Activated T-helper 9 cell treated with anti-CD3 and anti-CD28 coated beads, Interleukin-2, amount 50 U/mL, for 16 hours (primary cell): ENCODE results near the gene CCDC170.

ENCODE experiments used
- DNase-seq: peaks from one replicate; pipeline ENCODE4 v3.0.0-alpha.2; 2020; ENCODE audit warnings: low read depth

The CCDC170 gene

DNA sequence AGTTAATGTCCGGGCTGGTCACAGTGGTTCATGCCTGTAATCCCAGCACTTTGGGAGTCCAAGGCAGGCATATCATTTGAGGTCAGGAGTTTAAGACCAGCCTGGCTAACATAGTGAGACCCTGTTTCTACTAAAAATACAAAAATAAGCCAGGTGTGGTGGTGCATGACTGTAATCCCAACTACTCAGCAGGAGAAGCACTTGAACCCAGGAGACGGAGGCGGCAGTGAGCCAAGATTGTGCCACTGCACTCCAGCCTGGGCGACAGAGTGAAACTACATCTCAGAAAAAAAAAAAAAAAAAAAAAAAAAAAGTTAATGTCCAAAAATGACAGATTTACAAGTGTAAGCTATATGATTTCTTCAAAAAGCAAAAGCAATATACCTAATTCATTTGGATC is 124.9 kb downstream of the CCDC170 start:
- DNase-seq, result no peak

DNA sequence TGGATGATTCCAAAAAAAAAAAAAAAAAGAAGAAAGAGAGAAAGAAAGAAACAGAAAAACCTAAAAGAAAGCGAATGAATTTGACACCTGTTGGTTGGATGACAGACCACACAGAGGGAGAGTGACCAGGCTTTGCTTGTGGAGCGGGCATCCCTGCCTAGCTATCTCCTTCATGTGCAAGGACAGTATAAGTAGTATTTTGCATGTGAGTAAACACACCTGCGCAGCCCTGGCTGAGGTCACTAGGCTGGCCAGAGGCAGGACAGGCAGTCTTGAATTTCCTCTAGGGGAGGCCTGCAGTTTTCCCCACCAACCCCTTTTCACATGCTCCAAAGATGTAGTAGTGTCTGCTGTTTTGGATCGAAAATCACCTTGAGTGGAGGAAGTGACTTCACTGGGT is 126.4 kb downstream of the CCDC170 start:
- DNase-seq, result no peak

DNA sequence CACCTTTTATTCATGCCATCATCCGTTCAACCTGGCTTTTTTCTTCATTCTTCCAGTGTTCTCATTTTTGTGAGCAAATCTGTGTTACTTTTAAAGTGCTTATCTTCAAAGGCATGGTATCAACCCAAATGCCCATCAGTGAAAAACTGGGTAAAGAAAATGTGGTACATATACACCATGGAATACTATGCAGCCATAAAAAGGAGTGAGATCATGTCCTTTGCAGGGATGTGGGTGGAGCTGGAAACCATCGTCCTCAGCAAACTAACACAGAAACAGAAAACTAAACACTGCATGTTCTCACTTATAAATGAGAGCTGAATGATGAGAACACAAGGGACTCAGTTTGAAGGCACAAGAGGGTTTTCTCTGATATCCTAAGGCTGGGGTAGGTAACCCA is 130.3 kb downstream of the CCDC170 start:
- no peak for DNase-seq

DNA sequence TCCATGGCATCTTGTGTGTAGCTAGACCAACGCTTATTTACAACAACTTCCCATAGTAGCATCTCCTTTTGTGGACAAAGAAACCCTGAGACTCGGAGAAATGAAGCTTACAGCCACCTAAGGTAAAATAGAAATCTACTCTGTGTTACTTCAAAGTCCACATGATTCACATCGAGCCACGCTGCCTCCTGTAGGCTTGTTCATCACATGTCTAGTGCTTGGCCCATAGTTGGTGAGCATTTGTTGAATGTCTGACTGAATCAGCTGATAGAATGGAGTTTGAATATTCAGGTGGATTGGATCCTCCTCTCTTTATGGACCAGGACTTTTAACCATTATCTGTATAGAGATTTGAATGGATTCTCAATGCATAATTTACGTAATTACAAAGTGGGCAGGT is 130.7 kb downstream of the CCDC170 start:
- no peak for DNase-seq

DNA sequence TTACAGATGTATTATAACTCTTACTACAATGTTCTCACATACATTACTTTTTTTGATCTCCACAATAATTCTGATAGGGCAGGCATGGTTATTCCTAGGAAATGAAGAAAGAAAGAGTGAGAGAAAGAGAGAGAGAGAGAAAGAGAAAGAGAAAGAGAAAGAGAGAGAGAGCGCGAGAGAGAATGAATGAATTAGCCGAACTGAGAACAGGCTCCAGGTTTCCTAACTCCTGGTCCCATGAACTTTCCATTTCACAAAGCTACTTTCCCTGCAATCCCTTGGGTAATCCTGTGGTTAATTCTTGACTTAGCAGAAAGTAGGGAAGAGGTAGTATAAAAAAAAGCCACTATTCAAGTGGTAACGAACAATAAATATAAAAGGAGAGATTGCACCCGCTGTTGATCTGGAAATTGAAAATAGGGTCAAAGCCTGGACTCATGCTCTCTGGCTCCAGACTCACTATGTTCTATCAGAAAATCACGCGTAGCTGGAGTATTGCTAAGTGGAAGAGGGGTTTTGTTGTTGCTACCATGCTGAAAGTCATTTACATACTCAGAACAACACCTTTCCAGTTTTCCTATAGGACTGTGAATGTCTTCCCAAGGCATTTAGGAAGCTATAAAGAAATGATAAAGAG is 131.2 kb downstream of the CCDC170 start:
- no peak for DNase-seq

DNA sequence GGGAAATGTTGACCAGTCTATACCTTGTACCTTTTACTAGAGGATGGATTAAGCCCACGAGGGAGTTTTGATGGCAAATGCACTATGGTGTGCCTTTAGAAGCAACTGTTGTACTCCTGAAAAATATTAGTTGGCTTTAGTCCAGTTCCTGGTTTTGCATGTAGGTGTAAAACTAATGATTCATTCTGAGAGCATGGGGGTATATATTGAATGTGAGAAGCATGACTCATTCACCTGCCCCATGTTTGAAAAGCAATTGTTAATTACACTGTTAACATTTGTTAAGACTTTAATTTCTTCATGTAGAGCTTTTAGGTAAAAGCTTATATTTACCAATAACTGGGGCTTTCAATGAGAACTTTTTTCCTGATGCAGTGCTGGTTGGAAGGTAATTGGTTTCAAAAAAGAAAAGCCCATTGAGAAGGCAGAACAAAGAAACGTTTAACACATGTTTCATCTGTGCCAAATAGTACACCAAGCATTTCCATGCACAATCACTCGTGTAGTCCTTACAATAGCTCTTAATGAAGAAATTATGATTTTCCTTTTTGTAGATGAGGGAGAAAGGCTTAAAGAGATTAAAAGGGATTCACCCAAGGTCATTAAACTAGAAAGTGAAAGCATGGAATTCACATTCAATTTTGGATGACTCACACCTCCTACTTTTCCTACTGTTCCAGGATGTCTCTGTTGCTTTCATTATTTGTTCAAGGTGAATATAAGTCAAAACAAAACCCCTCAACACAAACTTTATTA is 134.1 kb downstream of the CCDC170 start:
- no peak for DNase-seq

DNA sequence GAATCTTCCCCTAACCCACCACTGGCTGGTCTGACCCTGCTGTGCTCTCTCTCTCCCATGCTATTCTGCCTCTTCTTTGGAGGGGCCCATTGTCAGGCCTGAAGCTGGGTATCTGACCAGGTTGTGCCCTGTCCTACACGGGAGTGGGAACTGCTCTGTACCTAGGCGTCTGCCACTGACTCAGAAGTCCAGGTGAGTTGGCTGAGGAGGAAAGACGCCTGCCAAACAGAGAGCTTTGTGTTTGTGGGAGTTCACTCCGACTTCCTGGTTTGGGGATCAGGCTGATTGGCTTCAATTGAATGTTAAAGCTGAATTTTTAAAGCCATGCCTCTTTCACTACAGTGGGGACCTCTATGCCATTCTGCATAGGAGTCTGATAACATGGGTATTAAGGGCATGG is 136.0 kb downstream of the CCDC170 start:
- no peak for DNase-seq

DNA sequence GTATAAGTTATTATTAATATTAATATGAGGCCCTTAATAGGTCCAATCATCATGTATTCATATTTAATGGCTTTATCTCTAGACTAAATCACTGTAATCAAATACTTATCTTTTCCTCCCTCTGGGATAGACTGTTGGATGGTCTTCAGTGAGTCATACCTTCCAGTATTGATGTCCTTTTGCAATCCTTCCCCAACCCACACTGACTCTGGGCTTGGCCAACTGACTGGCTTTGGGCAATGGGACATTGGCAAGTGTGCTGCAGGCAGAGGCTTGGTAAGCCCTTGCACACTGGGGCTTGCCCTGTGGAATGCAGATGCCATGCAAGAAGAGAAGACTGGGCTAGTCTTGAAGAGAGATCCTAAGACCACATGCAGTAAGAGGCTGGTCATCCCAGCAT is 136.6 kb downstream of the CCDC170 start:
- no peak for DNase-seq

DNA sequence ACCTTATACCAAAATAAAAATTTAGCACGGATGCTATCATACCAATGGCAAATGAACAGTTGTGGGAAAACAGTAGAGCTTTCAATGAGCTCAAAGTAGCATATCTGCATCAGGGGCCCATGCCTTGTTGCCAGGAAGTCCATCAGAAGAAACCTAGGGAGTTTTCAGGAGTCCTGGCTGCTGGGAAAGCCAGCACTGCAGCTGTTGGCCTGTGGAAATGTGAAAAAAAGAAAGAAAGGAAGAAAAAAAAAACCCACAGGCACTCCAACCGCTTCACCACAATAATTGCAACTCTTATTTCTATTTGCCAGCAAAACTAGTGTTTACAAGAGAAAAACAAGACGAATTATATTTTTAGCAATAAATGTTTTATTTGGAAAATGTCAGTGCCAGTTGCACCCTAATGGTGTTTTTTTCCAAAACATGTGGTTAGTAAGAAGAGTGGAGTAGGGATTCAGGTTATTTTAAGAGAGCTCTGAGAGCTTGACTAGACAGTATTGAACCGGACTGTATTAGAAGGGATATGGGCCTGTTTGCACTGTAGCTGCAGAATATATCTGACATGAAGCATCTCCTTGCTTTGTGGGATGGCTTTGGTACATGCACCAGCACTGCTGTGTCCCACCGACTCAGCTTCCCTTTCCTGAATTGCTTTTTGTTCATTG is 137.3 kb downstream of the CCDC170 start:
- no peak for DNase-seq

DNA sequence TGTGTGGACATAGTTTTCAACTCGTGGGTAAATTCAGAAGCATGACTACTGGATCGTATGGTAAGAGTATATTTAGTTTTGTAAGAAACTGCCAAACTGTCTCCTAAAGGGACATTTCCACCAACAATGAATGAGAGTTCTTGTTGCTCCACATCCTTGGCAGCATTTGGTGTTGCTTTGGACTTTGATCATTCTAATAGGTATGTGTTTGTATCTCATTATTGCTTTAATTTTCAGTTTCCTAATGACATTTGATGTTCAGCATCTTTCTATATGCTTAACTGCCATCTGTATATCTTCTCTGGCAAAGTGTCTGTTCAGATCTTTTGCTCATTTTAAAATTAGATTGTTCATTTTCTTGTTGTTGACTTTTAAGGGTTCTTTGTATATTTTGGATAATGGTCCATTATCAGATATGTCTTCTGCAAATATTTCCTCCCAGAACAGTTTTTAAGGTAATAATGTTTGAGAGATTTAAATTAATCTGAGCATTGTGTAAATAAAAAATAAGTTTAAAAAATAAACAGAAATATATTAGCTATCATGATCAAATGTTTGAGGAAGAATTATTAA is 138.7 kb downstream of the CCDC170 start:
- no peak for DNase-seq

DNA sequence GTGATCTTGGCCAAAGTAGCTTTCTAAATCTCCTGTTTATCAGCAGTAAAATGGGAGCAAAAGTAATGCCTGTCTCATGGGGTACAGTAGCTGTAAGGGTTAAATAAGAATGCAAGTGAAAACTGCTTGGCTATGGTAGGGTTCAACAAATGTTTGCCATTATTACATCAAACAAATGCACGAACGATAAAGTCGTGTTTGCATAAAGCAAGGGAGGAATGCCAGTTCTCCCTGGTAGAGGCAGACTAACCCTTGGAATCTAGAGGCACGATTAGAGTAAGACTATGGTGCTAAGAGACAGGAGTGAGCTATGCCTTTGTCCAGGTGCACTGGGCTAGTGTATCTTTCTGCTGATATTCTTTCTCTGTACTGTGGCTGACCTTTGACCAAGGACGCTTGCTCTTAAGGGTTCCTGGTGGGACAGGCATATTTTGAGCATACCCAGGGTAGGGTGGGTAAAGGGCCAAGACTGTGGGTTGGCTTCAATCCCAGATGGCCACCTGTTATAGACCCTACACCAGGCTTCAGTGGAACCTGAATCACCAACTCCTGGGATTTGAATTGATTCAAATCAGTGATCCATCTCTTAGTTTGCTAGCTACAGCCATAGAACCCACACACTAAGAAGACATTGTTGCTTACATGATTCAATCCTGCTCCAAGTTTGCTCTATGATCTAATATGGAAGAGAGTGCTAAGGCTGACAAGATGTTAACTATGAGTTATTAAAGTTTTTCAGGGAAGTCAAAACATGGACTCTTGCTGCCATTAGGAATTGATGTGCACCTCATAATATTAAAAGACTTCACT is 139.9 kb downstream of the CCDC170 start:
- DNase-seq, result no peak

DNA sequence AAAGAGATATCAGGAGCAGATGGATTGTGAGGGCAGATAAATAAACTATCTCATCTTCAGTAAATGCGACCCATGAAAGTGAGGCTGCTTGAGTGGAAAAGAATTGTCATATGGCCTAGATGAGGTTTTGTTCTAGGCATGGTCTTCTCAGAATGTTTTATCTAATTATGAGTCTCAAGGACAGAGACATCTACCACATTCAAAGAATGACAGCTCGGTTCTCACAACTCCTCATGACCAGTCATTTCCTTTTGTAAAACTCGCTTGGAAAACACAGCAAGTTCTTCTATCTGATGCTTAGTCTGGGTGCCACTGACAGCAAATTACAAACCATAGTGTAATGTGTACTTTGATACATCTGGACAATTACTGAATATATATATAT is 140.5 kb downstream of the CCDC170 start:
- no peak for DNase-seq

DNA sequence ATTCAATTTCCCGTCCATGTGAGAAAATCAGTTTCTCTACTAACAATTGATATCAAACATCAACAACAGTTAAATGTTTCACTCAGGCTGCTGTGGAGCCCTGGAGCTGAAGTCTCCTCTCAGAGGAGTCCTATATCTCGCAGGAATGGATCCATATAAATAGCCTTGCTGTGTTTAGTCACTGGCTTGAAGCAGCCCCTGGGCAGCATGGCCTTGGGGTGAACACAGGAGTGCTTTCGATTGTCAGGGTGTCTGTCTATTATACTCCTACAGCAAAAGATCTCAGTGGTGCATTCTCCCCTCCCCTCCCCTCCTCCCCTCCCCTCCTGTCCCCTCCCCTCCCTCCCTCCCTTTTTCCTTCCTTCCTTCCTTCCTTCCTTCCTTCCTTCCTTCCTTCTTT is 141.9 kb downstream of the CCDC170 start:
- no peak for DNase-seq

DNA sequence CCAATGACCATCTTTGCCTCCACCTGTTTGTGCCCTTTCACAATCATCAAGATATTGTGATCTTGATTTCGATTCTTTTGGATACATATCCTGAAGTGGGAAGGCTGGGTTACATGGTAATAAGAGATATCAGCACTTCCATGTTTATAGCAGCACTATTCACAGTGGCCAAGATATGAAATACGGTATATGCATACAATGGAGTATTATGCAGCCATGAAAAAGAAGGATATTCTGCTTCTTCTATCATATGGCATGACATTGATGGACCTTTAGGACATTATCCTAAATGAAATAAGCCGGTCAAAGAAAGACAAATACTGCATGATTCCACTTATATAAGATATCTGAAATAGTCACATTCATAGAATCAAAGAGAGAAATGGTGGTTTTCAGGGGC is 144.0 kb downstream of the CCDC170 start:
- no peak for DNase-seq

DNA sequence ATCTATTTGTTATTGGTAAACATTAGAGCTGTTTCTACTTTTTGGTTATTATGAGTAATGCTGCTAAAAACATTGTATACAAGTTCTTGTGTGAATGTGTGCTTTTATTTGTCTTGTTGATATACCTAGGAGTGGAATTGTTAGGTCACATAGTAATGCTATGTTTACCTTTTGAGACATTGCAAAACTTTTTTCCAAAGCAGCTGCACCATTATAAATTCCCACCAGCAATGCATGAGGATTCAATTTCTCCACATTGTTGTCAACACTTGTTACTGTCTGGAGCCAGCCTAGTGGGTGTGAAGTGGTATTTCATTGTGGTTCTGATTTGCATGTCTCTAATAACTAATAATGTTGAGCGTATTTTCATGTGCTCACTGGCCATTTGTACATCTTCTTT is 145.9 kb downstream of the CCDC170 start:
- no peak for DNase-seq

DNA sequence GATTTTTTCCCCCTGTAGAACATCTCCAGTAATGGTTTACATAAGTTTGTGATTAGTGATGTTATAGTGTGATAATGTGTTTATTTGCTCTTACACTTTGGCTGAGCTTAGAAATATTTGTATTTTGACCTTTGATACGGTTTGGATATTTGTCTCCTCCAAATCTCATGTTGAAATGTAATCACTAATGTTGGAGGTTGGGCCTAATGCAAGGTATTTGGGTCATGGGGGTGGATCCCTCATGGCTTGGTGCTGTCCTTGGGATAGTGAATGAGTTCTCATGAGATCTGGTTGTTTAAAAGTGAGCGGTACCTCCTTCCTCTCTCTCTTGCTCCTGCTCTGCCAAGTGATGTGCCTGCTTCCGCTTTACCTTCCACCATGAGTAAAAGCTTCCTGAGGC is 147.2 kb downstream of the CCDC170 start:
- no peak for DNase-seq

DNA sequence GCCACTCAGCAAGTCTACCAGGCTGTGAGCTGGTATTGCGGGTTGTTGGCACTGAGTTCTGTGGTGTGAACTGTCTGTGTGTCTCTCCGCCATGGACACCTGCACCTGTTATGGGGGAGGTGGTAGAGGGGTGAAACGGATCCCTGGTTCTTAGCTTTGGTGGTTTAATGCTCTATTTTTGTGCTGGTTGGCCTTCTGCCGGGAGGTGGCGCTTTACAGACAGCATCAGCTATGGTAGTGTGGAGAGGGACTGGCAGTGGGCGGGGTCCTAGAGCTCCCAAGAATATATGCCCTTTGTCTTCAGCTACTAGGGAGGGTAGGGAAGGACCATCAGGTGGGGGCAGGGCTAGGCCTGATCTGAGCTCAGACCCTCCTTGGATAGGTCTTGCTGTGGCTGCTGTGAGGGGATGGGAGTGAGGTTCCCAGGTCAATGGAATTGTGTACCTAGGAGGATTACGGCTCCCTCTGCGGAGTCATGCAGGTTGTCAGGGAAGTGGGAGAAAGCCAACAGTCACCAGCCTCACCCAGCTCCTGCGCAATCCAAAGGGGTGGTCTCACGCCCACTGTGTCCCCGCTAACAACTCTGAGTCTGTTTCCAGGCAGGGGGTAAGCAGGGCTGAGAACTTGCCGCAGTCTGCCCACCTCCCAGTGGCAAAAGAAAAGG is 154.3 kb downstream of the CCDC170 start:
- no peak for DNase-seq

DNA sequence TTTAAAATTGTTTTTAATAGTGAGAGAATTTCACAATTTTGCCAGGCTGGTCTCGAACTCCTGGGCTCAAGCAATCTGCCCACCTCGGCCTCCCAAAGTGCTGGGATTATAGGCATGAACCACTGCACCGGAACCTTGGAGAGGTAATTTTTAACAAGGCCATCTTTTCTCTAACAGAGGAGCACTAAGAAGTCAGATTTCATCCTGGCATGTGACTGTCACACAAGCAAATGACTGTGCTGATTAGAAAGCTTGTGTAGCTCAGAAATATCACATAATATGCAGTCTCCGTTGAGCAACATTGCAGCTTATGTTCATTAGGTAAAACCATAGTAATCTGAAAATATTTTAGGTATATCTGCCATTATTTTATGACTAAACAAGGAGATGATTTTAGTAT is 156.0 kb downstream of the CCDC170 start:
- no peak for DNase-seq

DNA sequence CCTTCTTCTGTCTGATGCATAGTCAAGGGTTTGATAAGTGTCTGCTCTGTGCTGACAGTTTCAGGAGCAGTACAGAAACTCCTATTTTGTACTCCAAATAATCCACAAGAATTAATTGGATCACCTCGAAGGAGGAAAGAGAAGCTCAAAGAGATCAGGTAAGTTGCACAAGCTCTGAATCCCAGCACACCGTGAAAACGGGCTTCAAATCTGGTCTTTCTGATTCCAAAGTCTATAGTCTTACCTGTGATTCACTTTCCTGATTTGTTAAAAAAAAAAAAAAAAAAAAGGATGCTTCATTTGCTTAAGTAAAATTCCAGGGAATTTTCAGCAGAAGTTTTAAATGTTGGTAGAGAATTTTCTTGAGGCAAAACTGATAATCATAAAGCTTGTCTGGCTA is 157.8 kb downstream of the CCDC170 start:
- DNase-seq, result no peak

DNA sequence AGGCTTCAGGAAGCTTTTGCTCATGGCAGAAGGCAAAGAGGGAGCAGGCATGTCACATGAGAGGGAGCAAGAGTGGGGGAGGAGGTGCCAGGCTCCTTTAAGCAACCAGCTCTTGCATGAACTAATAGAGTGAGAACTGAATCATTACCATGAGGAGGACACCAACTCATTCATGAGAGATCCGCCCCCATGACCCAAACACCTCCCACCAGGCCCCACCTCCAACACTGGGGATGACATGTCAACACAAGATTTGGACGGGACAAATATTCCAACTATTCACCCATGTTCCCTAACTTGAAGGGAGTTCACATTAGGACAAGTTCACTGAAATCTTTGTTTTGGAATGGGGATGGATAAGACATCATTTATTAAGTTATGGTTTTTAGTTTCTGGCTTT is 158.5 kb downstream of the CCDC170 start:
- DNase-seq, result no peak

DNA sequence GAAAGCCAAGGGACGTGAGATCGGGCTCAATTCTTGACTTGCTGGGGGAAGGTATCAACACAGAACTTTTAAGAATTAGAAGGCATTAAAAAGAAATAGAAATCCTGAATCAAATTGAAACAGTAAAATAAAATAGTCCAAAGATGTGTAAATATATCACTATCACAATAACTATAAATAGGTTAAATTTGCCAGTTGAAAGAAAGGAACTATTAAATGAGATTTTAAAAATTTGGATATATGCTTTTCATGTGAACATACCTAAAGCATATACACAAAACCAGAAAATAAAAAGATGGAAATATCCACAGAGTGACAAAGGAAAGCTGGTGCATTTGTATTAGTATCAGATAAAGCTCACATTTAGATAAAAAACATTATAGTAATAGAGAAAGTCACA is 161.3 kb downstream of the CCDC170 start:
- no peak for DNase-seq

DNA sequence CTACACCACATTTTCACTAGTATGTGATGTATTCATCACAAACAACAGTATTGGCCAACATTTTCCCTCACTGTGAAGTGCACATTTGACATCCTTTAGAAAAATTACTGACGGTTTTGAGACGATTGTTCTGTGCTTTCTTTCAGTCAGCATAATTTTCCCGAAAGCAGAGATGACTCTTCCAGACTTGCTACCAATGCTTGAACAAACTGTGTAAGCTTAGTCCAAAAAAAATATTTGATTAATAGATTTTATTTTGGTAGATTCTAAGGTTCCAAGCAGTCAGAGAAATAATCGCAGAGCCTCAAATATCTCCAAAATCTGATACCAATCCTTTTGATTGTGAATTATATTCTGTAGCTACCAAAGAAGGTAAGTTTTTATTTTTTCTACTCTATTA is 162.6 kb downstream of the CCDC170 start:
- DNase-seq, result no peak
